ENCODE measurements around the gene RSRP1. TPM values are rescaled to one million over a fixed set of nuclear protein-coding genes. Genes with fewer than 3 reads are reported as not detected.

Gene RSRP1
- total RNA-seq, 1 experiment from 2014 or later = 55.1 TPM

DNA sequence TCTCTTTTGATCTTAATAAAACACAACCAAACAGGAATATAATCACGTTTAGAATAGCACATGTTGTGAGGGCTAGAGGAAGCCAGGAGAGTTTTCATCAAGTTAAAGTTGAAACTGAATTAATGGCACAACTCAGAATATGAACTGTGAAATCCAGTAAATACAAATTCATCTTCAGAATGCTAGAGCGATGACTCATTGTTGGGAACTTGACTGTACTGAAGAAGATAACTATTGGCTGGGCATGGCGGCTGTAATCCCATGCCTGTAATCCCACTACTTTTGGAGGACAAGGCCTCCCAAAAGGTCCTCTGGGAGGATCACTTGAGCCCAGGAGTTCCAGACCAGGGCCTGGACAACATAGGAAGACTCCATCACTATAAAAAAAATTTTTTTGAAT lies 23.8 kb downstream of the RSRP1 start:
- Mint-ChIP-seq H3K27ac (no peak overlapping the region), H3K27me3 (ENCODE audit: low read depth) (no peaks in the 10 kb centered on the region)

More for the DNA sequence above, 23.8 kb downstream of the RSRP1 start:
- H3K23ac ChIP-seq (ENCODE audit: insufficient read length, low read depth, low read length) = no peak overlapping the region
- DNase-seq = no peak
- H4K20me1 ChIP-seq (ENCODE audit: control insufficient read depth, insufficient read depth, insufficient read length) = no peaks in the 10 kb centered on the region
- no peak overlapping the region for H3K14ac ChIP-seq (ENCODE audit: insufficient read depth, low read length)
- no peaks in the 10 kb centered on the region for H3K9me3 ChIP-seq (ENCODE audit: control insufficient read depth, low read depth, low read length)
- no peak overlapping the region for H3K4ac ChIP-seq (ENCODE audit: low read depth, low read length)
- H3K79me1 ChIP-seq (ENCODE audit: insufficient read depth, low read depth, low read length, poor library complexity, severe bottlenecking) = no peaks in the 10 kb centered on the region
- no peak overlapping the region for H3K56ac ChIP-seq (ENCODE audit: insufficient read length, low read depth, low read length)
- H3K9ac ChIP-seq (ENCODE audit: extremely low read depth, insufficient read length, low read length) = no peak overlapping the region
- no peaks in the 10 kb centered on the region for H3K27me3 ChIP-seq (ENCODE audit: insufficient read depth, low read length)
- no peak overlapping the region for H3T11ph ChIP-seq (ENCODE audit: low read length)
- no peaks in the 10 kb centered on the region for H3K23me2 ChIP-seq (ENCODE audit: insufficient read length, low read depth, low read length, poor library complexity, severe bottlenecking)
- H3K36me3 Mint-ChIP-seq (ENCODE audit: insufficient read depth in 1 of 3, low read depth in 3 of 3) = peaks cover 17 to 64% (median 57%) of the 10 kb centered on the region in 3 experiments; a peak in 6 of 7 replicates
- no peak overlapping the region for H4K91ac ChIP-seq (ENCODE audit: insufficient read length, low read depth, low read length)
- H4K5ac ChIP-seq (ENCODE audit: insufficient read length, low read depth, low read length) = no peak overlapping the region
- H3K4me3 Mint-ChIP-seq = no peak overlapping the region
- H3K4me1 Mint-ChIP-seq = no peaks in the 10 kb centered on the region
- H2BK12ac ChIP-seq (ENCODE audit: insufficient read length, low read depth, low read length) = no peak overlapping the region
- no peak for TF ChIP-seq CTCF (conservative IDR thresholded peaks at IDR 0.05)
- no peak overlapping the region for H2BK20ac ChIP-seq (ENCODE audit: low read depth, low read length, poor library complexity, severe bottlenecking)
- no peak overlapping the region for H3K4me2 ChIP-seq (ENCODE audit: insufficient read depth, insufficient read length, low read length)
- no peak overlapping the region for H2BK5ac ChIP-seq (ENCODE audit: insufficient read length, low read length)
- WGBS (ENCODE audit: extremely low coverage, insufficient read length, low lambda C conversion rate) = no CpG with 5 or more reads among the region's 3 CpGs
- H3K27ac ChIP-seq (ENCODE audit: insufficient read length, low read depth, low read length) = no peak overlapping the region
- no peaks in the 10 kb centered on the region for H3K79me2 ChIP-seq (ENCODE audit: insufficient read depth, low read length)
- no peak overlapping the region for H3K18ac ChIP-seq (ENCODE audit: insufficient read length, low read depth, low read length)
- no peak overlapping the region for H2AFZ ChIP-seq (ENCODE audit: low read length)
- no peaks in the 10 kb centered on the region for H3K9me3 Mint-ChIP-seq
- no peak overlapping the region for H2AK5ac ChIP-seq (ENCODE audit: insufficient read length, low read length)
- H2BK15ac ChIP-seq (ENCODE audit: low read depth, low read length) = no peak overlapping the region
- no peak overlapping the region for H4K8ac ChIP-seq (replicated peaks; ENCODE audit: insufficient read length, low read depth, low read length)
- no peak overlapping the region for H2BK120ac ChIP-seq (ENCODE audit: low read depth, low read length, poor library complexity, severe bottlenecking)
- no peaks in the 10 kb centered on the region for H3K4me1 ChIP-seq (ENCODE audit: insufficient read depth, low read length)
